HCT116 (cell line): ENCODE measurements around the gene FAM171A1. TPM values are rescaled to one million over a fixed set of nuclear protein-coding genes. Genes with fewer than 3 reads are reported as not detected.

ENCODE experiments used
- ATAC-seq: fragments of 200-7000 bp; cut with Tn5 transposase; 2 replicates; pipeline ENCODE4 v1.9.1; 2020; ENCODE audit warnings: mild to moderate bottlenecking, moderate library complexity
- BruUV-seq: library from RNA; stranded (reverse); fragments of 400-500 nt; replicated peaks from 2 replicates; lab custom pipeline; 2021; lab: Mats Ljungman, UMichigan
- CTCF ChIA-PET: fragments of 300-600 bp; sonication (Branson Sonifier 250); formaldehyde crosslinking; loops from one replicate; lab custom pipeline; 2021; ENCODE audit warnings: antibody characterized with exemption; lab: Charles Lee
- POLR2A ChIA-PET: fragments of 300-600, 350-600 bp; sonication (Branson Sonifier 250); formaldehyde crosslinking; loops from one replicate; lab custom pipeline; 2021; ENCODE audit warnings: antibody characterized with exemption; lab: Charles Lee
- RAD21 ChIA-PET, 2 experiments: fragments of 300-600 bp; sonication (Branson Sonifier 250); formaldehyde crosslinking; loops; one replicate each; lab custom pipeline; 2023; ENCODE audit warnings: low total read pairs in 2 of 2; ENCODE audit not compliant: uncharacterized antibody in 2 of 2, unreplicated experiment in 2 of 2, low non-redundant PET in 1 of 2; lab: Charles Lee
- DNase-seq: peaks from one replicate; pipeline ENCODE4 v3.0.0-alpha.2; 2010; ENCODE audit warnings: low read depth, low spot score
- H2AFZ ChIP-seq: fragments of 200-600 bp; shearing (Covaris generic), sonication (generic); 2 replicates; pipeline ENCODE4 v1.6.1; 2017; ENCODE audit warnings: low read depth, mixed run types, mixed read lengths, antibody characterized with exemption, low read length; ENCODE audit not compliant: poor library complexity, severe bottlenecking
- H3K27ac ChIP-seq: 2 replicates; pipeline ENCODE4 v1.5.1; 2012; ENCODE audit warnings: low read depth, low read length
- H3K27me3 ChIP-seq: fragments of 200-600 bp; sonication (generic); 2 replicates; pipeline ENCODE4 v1.6.1; 2016; ENCODE audit warnings: mixed run types, low read length, mixed read lengths; ENCODE audit not compliant: insufficient read depth
- H3K36me3 ChIP-seq, 2 experiments: fragments of 200-500 bp in 1 of 2; fragments of 200-600 bp in 1 of 2; sonication (Bioruptor generic) in 1 of 2; sonication (generic) in 1 of 2; 2 replicates each; pipeline versions ENCODE4 v1.5.1 to v1.6.1; 2014 to 2016; ENCODE audit warnings: low read length in 2 of 2, inconsistent platforms in 1 of 2, mixed read lengths in 1 of 2, mixed run types in 1 of 2; ENCODE audit not compliant: insufficient read depth in 2 of 2, control insufficient read depth in 1 of 2
- H3K4me1 ChIP-seq, 2 experiments: fragments of 200-600 bp in 1 of 2; sonication (generic) in 1 of 2; 2 replicates each; pipeline versions ENCODE4 v1.5.1 to v1.6.1; 2012 to 2017; ENCODE audit warnings: low read length in 2 of 2, inconsistent platforms in 1 of 2, mild to moderate bottlenecking in 1 of 2, mixed read lengths in 1 of 2, mixed run types in 1 of 2, moderate library complexity in 1 of 2; ENCODE audit not compliant: insufficient read depth in 2 of 2, control insufficient read depth in 1 of 2
- H3K4me2 ChIP-seq: fragments of 200-600 bp; sonication (generic); 2 replicates; pipeline ENCODE4 v1.6.1; 2017; ENCODE audit warnings: mixed run types, low read length, mixed read lengths
- H3K4me3 ChIP-seq, 2 experiments: fragments of 200-600 bp in 1 of 2; sonication (generic) in 1 of 2; replicated peaks in 1 of 2; 2 replicates each; pipeline ENCODE4 v1.5.1; 2011 to 2016; ENCODE audit warnings: low read length in 2 of 2, control low read depth in 1 of 2, low read depth in 1 of 2, mild to moderate bottlenecking in 1 of 2, mixed read lengths in 1 of 2, mixed run types in 1 of 2
- H3K79me2 ChIP-seq: fragments of 200-600 bp; sonication (generic); 2 replicates; pipeline ENCODE4 v1.6.1; 2017; ENCODE audit warnings: mild to moderate bottlenecking, mixed run types, low read length, moderate library complexity, mixed read lengths; ENCODE audit not compliant: insufficient read depth
- H3K9ac ChIP-seq: fragments of 200-600 bp; sonication (generic); 2 replicates; pipeline ENCODE4 v1.6.1; 2016; ENCODE audit warnings: low read length, mixed read lengths
- H3K9me2 ChIP-seq: fragments of 200-600 bp; sonication (generic), shearing (Covaris generic); 2 replicates; pipeline ENCODE4 v1.6.1; 2017; ENCODE audit warnings: mixed run types, mild to moderate bottlenecking, moderate library complexity; ENCODE audit not compliant: insufficient read depth
- H3K9me3 ChIP-seq, 2 experiments: fragments of 200-500 bp in 1 of 2; fragments of 200-600 bp in 1 of 2; sonication (Bioruptor generic) in 1 of 2; sonication (generic) in 1 of 2; 2 replicates each; pipeline ENCODE4 v1.6.1; 2014 to 2017; ENCODE audit warnings: low read length in 2 of 2, mixed read lengths in 2 of 2, inconsistent platforms in 1 of 2, low read depth in 1 of 2, mild to moderate bottlenecking in 1 of 2, mixed run types in 1 of 2, moderate library complexity in 1 of 2; ENCODE audit not compliant: control insufficient read depth in 1 of 2, insufficient read depth in 1 of 2
- H4K20me1 ChIP-seq: fragments of 200-600 bp; sonication (generic), shearing (Covaris generic); 2 replicates; pipeline ENCODE4 v1.6.1; 2017; ENCODE audit warnings: mixed run types, mild to moderate bottlenecking, moderate library complexity; ENCODE audit not compliant: insufficient read depth
- ATF3 ChIP-seq: IDR thresholded peaks from 2 replicates; pipeline ENCODE4 v1.6.1; 2012
- CBX3 ChIP-seq: IDR thresholded peaks from 2 replicates; pipeline ENCODE4 v1.6.1; 2012; ENCODE audit warnings: low read depth
- CEBPB ChIP-seq: IDR thresholded peaks from 2 replicates; pipeline ENCODE4 v1.6.1; 2012; ENCODE audit warnings: low read depth
- CTCF ChIP-seq, 3 experiments: fragments of 200-600 bp in 1 of 3; sonication (generic) in 1 of 3; IDR thresholded peaks in 2 of 3; conservative IDR thresholded peaks in 1 of 3; 2 replicates each; pipeline ENCODE4 v1.5.1; 2012 to 2017; ENCODE audit warnings: low read depth in 2 of 3, low read length in 2 of 3, antibody characterized with exemption in 1 of 3, borderline replicate concordance in 1 of 3, control low read depth in 1 of 3, mild to moderate bottlenecking in 1 of 3, mixed read lengths in 1 of 3, mixed run types in 1 of 3, moderate library complexity in 1 of 3; ENCODE audit not compliant: insufficient read depth in 1 of 3
- EZH2phosphoT487 ChIP-seq: fragments of 200-600 bp; IDR thresholded peaks from 2 replicates; pipeline ENCODE4 v1.6.1; 2018; ENCODE audit warnings: antibody characterized with exemption, borderline replicate concordance
- MAX ChIP-seq: IDR thresholded peaks from 2 replicates; pipeline ENCODE4 v1.6.1; 2012
- SIN3A ChIP-seq: IDR thresholded peaks from 2 replicates; pipeline ENCODE4 v1.6.1; 2012; ENCODE audit warnings: low read depth
- SP1 ChIP-seq: IDR thresholded peaks from 2 replicates; pipeline ENCODE4 v1.6.1; 2012; ENCODE audit warnings: low read depth
- TCF7L2 ChIP-seq: IDR thresholded peaks from 2 replicates; pipeline ENCODE4 v1.7.0; 2011; ENCODE audit warnings: borderline replicate concordance, inconsistent platforms; ENCODE audit not compliant: insufficient read depth, insufficient read length; ENCODE audit errors: extremely low read depth
- YY1 ChIP-seq: IDR thresholded peaks from 2 replicates; pipeline ENCODE4 v1.6.1; 2011; ENCODE audit warnings: low read length, low read depth, moderate library complexity, mild to moderate bottlenecking; ENCODE audit not compliant: insufficient replicate concordance; ENCODE audit errors: extremely low read depth
- ZBTB33 ChIP-seq: IDR thresholded peaks from 2 replicates; pipeline ENCODE4 v1.6.1; 2011; ENCODE audit warnings: mild to moderate bottlenecking, low read length, moderate library complexity; ENCODE audit not compliant: insufficient replicate concordance; ENCODE audit errors: extremely low read depth
- ZFX ChIP-seq: fragments of 450-650 bp; IDR thresholded peaks from 2 replicates; pipeline ENCODE4 v1.6.1; 2017
- intact Hi-C: fragments of 100-400 bp; cut with micrococcal nuclease; formaldehyde crosslinking; loops from 2 replicates; pipeline ENCODE4 v1.10.0; 2022
- total RNA-seq: library from RNA; stranded (reverse); gene quantifications from one replicate; pipeline ENCODE4 v1.2.1, GENCODE V29; 2021; ENCODE audit not compliant: unreplicated experiment

Gene FAM171A1
- total RNA-seq, 1 experiment from 2014 or later: 32.5 TPM

GRCh38 chr10:15369256-15370211 lies 1.6 kb downstream of the FAM171A1 start:
- Histone ChIP-seq H3K27ac (no peak overlapping the region), H3K79me2 (peaks cover 53% of the 10 kb centered on the region), H3K9me3 (no peaks in the 10 kb centered on the region), H3K36me3 (no peaks in the 10 kb centered on the region), H4K20me1 (no peaks in the 10 kb centered on the region), H2AFZ (no peak overlapping the region), H3K9me2 (no peaks in the 10 kb centered on the region), H3K4me1 (peaks cover 6 to 20% of the 10 kb centered on the region in 2 experiments; a peak in 3 of 4 replicates), H3K27me3 (no peaks in the 10 kb centered on the region), H3K9ac (peak overlapping the region; percentile 72), H3K4me3 (peak overlapping the region; percentile 53 to 63), H3K4me2 (peak overlapping the region; percentile 82)
- ATAC-seq: no peak
- no peak for DNase-seq
- intact Hi-C loops: loop anchor here (2.0 to 5.0 kb wide), 3 partner anchors 107 to 202 kb away; partner anchors contain the start of gene NMT2
- no TSS peak for BruUV-seq
- ChIA-PET POLR2A (no interaction called here), RAD21 (no interaction called here), CTCF (interaction anchor here (1.3 kb wide), 1 partner anchor 228 kb away, joined by 3 read pairs; no protein-coding TSS in a partner anchor)
- TF ChIP-seq ZFX (no peak), YY1 (no peak), ZBTB33 (no peak), ATF3 (no peak), SIN3A (no peak), MAX (no peak), CBX3 (no peak), EZH2phosphoT487 (no peak), TCF7L2 (no peak), CEBPB (no peak), SP1 (no peak), CTCF (IDR thresholded peaks at IDR 0.05 in 2 of 3, conservative IDR thresholded peaks at IDR 0.05 in 1 of 3; ENCODE audit: borderline replicate concordance in 1 of 3, insufficient read depth in 1 of 3, low read depth in 2 of 3, low read length in 2 of 3) (no peak)
